HCT116 (cell line): ENCODE results near the gene SIN3A.

ENCODE experiments used
- CTCF ChIP-seq, 3 experiments: fragments of 200-600 bp in 1 of 3; sonication (generic) in 1 of 3; IDR thresholded peaks in 2 of 3; conservative IDR thresholded peaks in 1 of 3; 2 replicates each; pipeline ENCODE4 v1.5.1; 2012 to 2017; ENCODE audit warnings: low read depth in 2 of 3, low read length in 2 of 3, antibody characterized with exemption in 1 of 3, borderline replicate concordance in 1 of 3, control low read depth in 1 of 3, mild to moderate bottlenecking in 1 of 3, mixed read lengths in 1 of 3, mixed run types in 1 of 3, moderate library complexity in 1 of 3; ENCODE audit not compliant: insufficient read depth in 1 of 3
- POLR2AphosphoS5 ChIP-seq: IDR thresholded peaks from 2 replicates; pipeline ENCODE4 v1.6.1; 2011; ENCODE audit warnings: mild to moderate bottlenecking, low read depth, low read length, moderate library complexity

DNA sequence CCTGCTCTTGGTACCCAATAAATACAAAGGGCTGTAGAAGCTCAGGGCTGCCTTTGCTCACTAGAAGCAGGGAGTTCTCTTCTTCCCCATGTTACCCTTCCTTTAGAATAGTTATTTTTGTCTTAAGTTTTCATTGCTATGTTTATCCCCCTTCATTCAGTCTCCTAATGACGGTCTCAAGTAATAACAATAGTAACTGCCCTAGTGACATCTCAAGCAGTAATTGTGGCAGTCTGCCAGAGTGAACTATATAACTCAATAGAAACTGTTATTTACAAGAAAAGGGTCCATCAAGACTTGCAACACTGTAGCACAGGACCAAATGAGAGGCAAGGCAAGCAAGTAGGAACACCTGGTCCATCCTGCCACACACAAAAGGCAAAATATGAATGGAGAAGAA, 32.5 kb upstream of the SIN3A start:
- TF ChIP-seq CTCF (IDR thresholded peaks at IDR 0.05 in 2 of 3, conservative IDR thresholded peaks at IDR 0.05 in 1 of 3; ENCODE audit: borderline replicate concordance in 1 of 3, insufficient read depth in 1 of 3, low read depth in 2 of 3, low read length in 2 of 3) (no peak), POLR2AphosphoS5 (no peak)
